CD4-positive, CD25-positive, alpha-beta regulatory T cell (primary cell): ENCODE results near the gene MRPS15. TPM values are rescaled to one million over a fixed set of nuclear protein-coding genes. Genes with fewer than 3 reads are reported as not detected.
"Not testable (repeated sequence)": the region's sequence is repeated elsewhere in the genome, so short reads cannot be mapped to it uniquely, and the experiment has no call there.

Experiments used
- ATAC-seq, 2 donors: fragments of 150-1000 bp; cut with Tn5 transposase; one replicate each; pipeline ENCODE4 v1.10.0; 2021; ENCODE audit warnings: low read depth in 2 of 2, moderate number of reproducible peaks in 2 of 2, moderate library complexity in 1 of 2
- DNase-seq, 3 donors: peaks; one replicate each; pipeline versions ENCODE4 v3.0.0 to v3.0.0-alpha.2; 2012 to 2022; ENCODE audit warnings: mixed read lengths in 1 of 3
- H3K27ac ChIP-seq: one replicate; pipeline ENCODE4 v1.7.0; 2013; ENCODE audit warnings: mild to moderate bottlenecking, low read length; ENCODE audit not compliant: insufficient read depth, poor library complexity, severe bottlenecking
- H3K27me3 ChIP-seq: one replicate; pipeline ENCODE4 v1.7.0; 2013; ENCODE audit warnings: low read length; ENCODE audit not compliant: control insufficient read depth, insufficient read depth
- H3K36me3 ChIP-seq: one replicate; pipeline ENCODE4 v1.7.0; 2013; ENCODE audit warnings: mild to moderate bottlenecking, low read length, moderate library complexity; ENCODE audit not compliant: control insufficient read depth, insufficient read depth
- H3K4me1 ChIP-seq: 2 replicates; pipeline ENCODE4 v1.7.0; 2013; ENCODE audit warnings: mild to moderate bottlenecking, low read length; ENCODE audit not compliant: insufficient read depth, control insufficient read depth, poor library complexity, severe bottlenecking
- H3K4me3 ChIP-seq: one replicate; pipeline ENCODE4 v1.7.0; 2013; ENCODE audit warnings: low read depth, mild to moderate bottlenecking, low read length, moderate library complexity
- H3K9me3 ChIP-seq, 2 experiments: 1 replicate in 1 of 2; 2 replicates in 1 of 2; pipeline ENCODE4 v1.7.0; 2013; ENCODE audit warnings: low read length in 2 of 2, mild to moderate bottlenecking in 1 of 2, moderate library complexity in 1 of 2; ENCODE audit not compliant: control insufficient read depth in 2 of 2
- H3K27ac Mint-ChIP-seq, 3 donors: one replicate each; pipeline ENCODE4 v1.8.0; 2020 to 2022; ENCODE audit warnings: mild to moderate bottlenecking in 3 of 3, mixed read lengths in 3 of 3, moderate library complexity in 2 of 3
- H3K27me3 Mint-ChIP-seq: one replicate; pipeline ENCODE4 v1.8.0; 2022; ENCODE audit warnings: mild to moderate bottlenecking, mixed read lengths
- H3K36me3 Mint-ChIP-seq: one replicate; pipeline ENCODE4 v1.8.0; 2020; ENCODE audit warnings: mixed read lengths
- H3K4me1 Mint-ChIP-seq, 4 donors: one replicate each; pipeline ENCODE4 v1.8.0; 2020 to 2022; ENCODE audit warnings: mixed read lengths in 4 of 4, mild to moderate bottlenecking in 1 of 4
- H3K4me3 Mint-ChIP-seq, 4 donors: one replicate each; pipeline ENCODE4 v1.8.0; 2020 to 2022; ENCODE audit warnings: mild to moderate bottlenecking in 4 of 4, mixed read lengths in 4 of 4, moderate library complexity in 3 of 4
- H3K9me3 Mint-ChIP-seq, 7 donors: one replicate each; pipeline ENCODE4 v1.8.0; 2020 to 2022; ENCODE audit warnings: mixed read lengths in 7 of 7, mild to moderate bottlenecking in 3 of 7, moderate library complexity in 2 of 7
- polyA plus RNA-seq, 4 donors: library from polyadenylated mRNA; unstranded; fragments of 300-500 nt; fragmentation: Illumina TruSeq; gene quantifications; one replicate each; pipeline ENCODE4 v1.2.3, GENCODE V29; 2021
- total RNA-seq: library from RNA; stranded (reverse); gene quantifications from one replicate; pipeline ENCODE4 v1.2.3, GENCODE V29; 2022

The MRPS15 gene
- total RNA-seq (36.7 TPM), polyA plus RNA-seq (10 to 100 TPM; 67.6 to 97.2 (median 72.3) TPM)

GRCh38 chr1:36463803-36464604, at the start of gene MRPS15:
Gene MRPS15 (minus strand): TSS chr1:36464384. CDS start chr1:36464275, 109 bp downstream.
- Histone ChIP-seq H3K4me1 (peaks cover 19% of the 10 kb centered on the region), H3K36me3 (peaks cover 14% of the 10 kb centered on the region), H3K9me3 (no peaks in the 10 kb centered on the region), H3K4me3 (peak within 1 kb of the TSS; percentile 90), H3K27ac (peak within 1 kb of the TSS; percentile 90), H3K27me3 (no peaks in the 10 kb centered on the region)
- H3K36me3 Mint-ChIP-seq = peaks cover 20% of the 10 kb centered on the region
- H3K27me3 Mint-ChIP-seq = no peaks in the 10 kb centered on the region
- peak; percentile 90 to 96 (median 94) for DNase-seq
- H3K4me3 Mint-ChIP-seq = peak within 1 kb of the TSS; percentile 98 to 100 (median 99)
- peak; percentile 96 to 98 for ATAC-seq
- H3K9me3 Mint-ChIP-seq = no peaks in the 10 kb centered on the region
- peak within 1 kb of the TSS; percentile 97 to 98 (median 97) for H3K27ac Mint-ChIP-seq
- peaks cover 9 to 48% (median 14%) of the 10 kb centered on the region in 4 donors for H3K4me1 Mint-ChIP-seq

- ATAC-seq (no peak), DNase-seq (no peak)
- Mint-ChIP-seq H3K36me3 (no peaks in the 10 kb centered on the region), H3K4me3 (no peak overlapping the region), H3K9me3 (peaks cover 0 to 3% (median 0%) of the 10 kb centered on the region in 7 donors), H3K4me1 (no peaks in the 10 kb centered on the region), H3K27me3 (peaks cover 5% of the 10 kb centered on the region), H3K27ac (no peak overlapping the region)
- no peak overlapping the region for H3K4me3 ChIP-seq
- no peaks in the 10 kb centered on the region for H3K36me3 ChIP-seq
- H3K27ac ChIP-seq = no peak overlapping the region
- H3K4me1 ChIP-seq = no peaks in the 10 kb centered on the region
- no peaks in the 10 kb centered on the region for H3K9me3 ChIP-seq
- no peaks in the 10 kb centered on the region for H3K27me3 ChIP-seq
Measured at GRCh38 chr1:36512842-36513241, 48.7 kb upstream of the MRPS15 start.

GRCh38 chr1:36511804-36512798, 47.9 kb upstream of the MRPS15 start:
- peaks cover 5% of the 10 kb centered on the region for H3K27me3 Mint-ChIP-seq
- H3K27ac Mint-ChIP-seq = no peak overlapping the region
- no peak for DNase-seq

GRCh38 chr1:36511220-36511619, 47.0 kb upstream of the MRPS15 start:
- H3K9me3 ChIP-seq, H3K4me3 Mint-ChIP-seq, H3K4me1 Mint-ChIP-seq, H3K36me3 Mint-ChIP-seq, H3K27ac Mint-ChIP-seq, H3K4me3 ChIP-seq, ATAC-seq, H3K27ac ChIP-seq, H3K36me3 ChIP-seq, H3K4me1 ChIP-seq, H3K27me3 ChIP-seq, H3K9me3 Mint-ChIP-seq, DNase-seq: not testable (repeated sequence)
- H3K27me3 Mint-ChIP-seq = peaks cover 14% of the 10 kb centered on the region

More at GRCh38 chr1:36511804-36512798, 47.9 kb upstream of the MRPS15 start:
- no peaks in the 10 kb centered on the region for H3K4me1 ChIP-seq
- no peaks in the 10 kb centered on the region for H3K36me3 ChIP-seq
- ATAC-seq = no peak
- H3K27ac ChIP-seq = no peak overlapping the region
- H3K9me3 Mint-ChIP-seq = peaks cover 0 to 3% (median 0%) of the 10 kb centered on the region in 7 donors
- no peak overlapping the region for H3K4me3 ChIP-seq
- no peak overlapping the region for H3K4me3 Mint-ChIP-seq
- no peaks in the 10 kb centered on the region for H3K9me3 ChIP-seq
- H3K27me3 ChIP-seq = no peaks in the 10 kb centered on the region
- no peaks in the 10 kb centered on the region for H3K36me3 Mint-ChIP-seq
- no peaks in the 10 kb centered on the region for H3K4me1 Mint-ChIP-seq

- H3K27me3 ChIP-seq = no peaks in the 10 kb centered on the region
- Mint-ChIP-seq H3K27me3 (peaks cover 18% of the 10 kb centered on the region), H3K4me1 (no peaks in the 10 kb centered on the region), H3K36me3 (no peaks in the 10 kb centered on the region), H3K27ac (no peak overlapping the region), H3K9me3 (peaks cover 0 to 3% (median 0%) of the 10 kb centered on the region in 7 donors), H3K4me3 (peak overlapping the region in 1 of 4 donors; percentile 47)
- H3K36me3 ChIP-seq = no peaks in the 10 kb centered on the region
- DNase-seq (no peak), ATAC-seq (no peak)
- H3K4me1 ChIP-seq = no peaks in the 10 kb centered on the region
- no peaks in the 10 kb centered on the region for H3K9me3 ChIP-seq
- no peak overlapping the region for H3K4me3 ChIP-seq
- H3K27ac ChIP-seq = no peak overlapping the region
Measured at GRCh38 chr1:36510418-36510817, 46.2 kb upstream of the MRPS15 start.

GRCh38 chr1:36508257-36508656, 44.1 kb upstream of the MRPS15 start:
- ATAC-seq (no peak), DNase-seq (no peak)
- Histone ChIP-seq H3K27ac (no peak overlapping the region), H3K27me3 (peaks cover 12% of the 10 kb centered on the region), H3K36me3 (no peaks in the 10 kb centered on the region), H3K4me1 (no peaks in the 10 kb centered on the region), H3K9me3 (no peaks in the 10 kb centered on the region), H3K4me3 (no peak overlapping the region)
- Mint-ChIP-seq H3K36me3 (no peaks in the 10 kb centered on the region), H3K4me1 (no peaks in the 10 kb centered on the region), H3K9me3 (peaks cover 0 to 3% (median 0%) of the 10 kb centered on the region in 7 donors), H3K27me3 (peaks cover 33% of the 10 kb centered on the region), H3K27ac (no peak overlapping the region), H3K4me3 (no peak overlapping the region)

- H3K4me3 Mint-ChIP-seq = no peak overlapping the region
- H3K4me1 Mint-ChIP-seq = no peaks in the 10 kb centered on the region
- peaks cover 45% of the 10 kb centered on the region for H3K27me3 Mint-ChIP-seq
- H3K27ac Mint-ChIP-seq = no peak overlapping the region
- ATAC-seq = no peak
- Histone ChIP-seq H3K27ac (no peak overlapping the region), H3K4me1 (no peaks in the 10 kb centered on the region), H3K27me3 (peaks cover 13% of the 10 kb centered on the region), H3K4me3 (no peak overlapping the region), H3K9me3 (no peaks in the 10 kb centered on the region), H3K36me3 (no peaks in the 10 kb centered on the region)
- peaks cover 0 to 3% (median 0%) of the 10 kb centered on the region in 7 donors for H3K9me3 Mint-ChIP-seq
- DNase-seq = no peak
- no peaks in the 10 kb centered on the region for H3K36me3 Mint-ChIP-seq
Measured at GRCh38 chr1:36506276-36506920, 42.2 kb upstream of the MRPS15 start.
